Right lobe of liver (tissue), 6 donors: ENCODE results near the gene TSPAN4. TPM values are rescaled to one million over a fixed set of nuclear protein-coding genes. Genes with fewer than 3 reads are reported as not detected.
A peak's percentile ranks its signal among the peaks of the same experiment; 100 is the strongest.

Source experiments
- ATAC-seq, 4 donors: fragments of 200-7000 bp; cut with Tn5 transposase; one replicate each; pipeline ENCODE4 v1.9.1; 2020; ENCODE audit warnings: mild to moderate bottlenecking in 4 of 4, moderate library complexity in 4 of 4
- DNase-seq, 3 donors: peaks; one replicate each; pipeline ENCODE4 v3.0.0-alpha.2; 2020
- H3K27ac ChIP-seq, 3 donors: fragments of 200-600 bp; one replicate each; pipeline ENCODE4 v1.8.0; 2022
- H3K27me3 ChIP-seq, 2 donors: fragments of 200-600 bp; one replicate each; pipeline ENCODE4 v1.8.0; 2022
- H3K36me3 ChIP-seq, 4 donors: fragments of 200-600 bp; sonication (generic) in 1 of 4; one replicate each; pipeline versions ENCODE4 v1.5.1 to v1.8.0; 2017 to 2022; ENCODE audit warnings: control low read depth in 1 of 4
- H3K4me1 ChIP-seq, 4 donors: fragments of 200-600 bp; sonication (generic) in 1 of 4; one replicate each; pipeline versions ENCODE4 v1.5.1 to v1.8.0; 2017 to 2022; ENCODE audit warnings: control low read depth in 1 of 4
- H3K4me3 ChIP-seq, 3 donors: fragments of 200-600 bp; one replicate each; pipeline ENCODE4 v1.8.0; 2022
- H3K9me3 ChIP-seq, 4 donors: fragments of 200-600 bp; sonication (generic) in 1 of 4; one replicate each; pipeline versions ENCODE4 v1.5.1 to v1.8.0; 2017 to 2022; ENCODE audit warnings: control low read depth in 1 of 4
- POLR2A ChIP-seq: fragments of 450-650 bp; IDR thresholded peaks from one replicate; pipeline ENCODE4 v1.6.1; 2017; ENCODE audit warnings: antibody characterized with exemption, mild to moderate bottlenecking
- WGBS: methylation state at CpG from one replicate; pipeline ENCODE4 v1.1.6; 2018; ENCODE audit warnings: low coverage, low lambda C conversion rate; ENCODE audit not compliant: insufficient coverage; ENCODE audit errors: missing lambda C conversion rate; 5-methylcytosine and 5-hydroxymethylcytosine counted together
- intact Hi-C, 2 donors: fragments of 100-400 bp; cut with DNase I; formaldehyde crosslinking; loops; one replicate each; pipeline versions ENCODE4 v1.11.2 to v1.14.1; 2022
- total RNA-seq, 6 experiments: library from RNA; depleted of rRNA in 2 of 6; stranded (reverse); fragments of >200 nt in 2 of 6; fragmentation: NEBNext Ultra II Directional in 3 of 6; extraction: Animal tissue kit (Norgen Biotek cat#: 25700) in 3 of 6; gene quantifications; one replicate each; pipeline versions ENCODE4 v1.1.0 to v1.2.4, GENCODE V29; 2016 to 2023
- TF ChIP-seq, protein P1 (sequence below), 4 donors: fragments of 200-600 bp in 3 of 4; fragments of 450-650 bp in 1 of 4; IDR thresholded peaks; one replicate each; pipeline versions ENCODE4 v1.5.1 to v1.8.0; 2016 to 2022; ENCODE audit warnings: antibody characterized with exemption in 4 of 4, mild to moderate bottlenecking in 2 of 4
- donor health status: DM: no; HTN: yes; CAD: no.
- donor health status: DM: no; HTN: no; CAD: no.
- donor health status: DM: no; HTN: no; CAD: no.
- donor health status: DM: no; HTN: yes; CAD: no.
- donor health status: DM: no; HTN: yes; CAD: no.

The TSPAN4 gene
- total RNA-seq, 6 experiments from 2014 or later: 14.9 to 80.6 (median 30.5) TPM

DNA sequence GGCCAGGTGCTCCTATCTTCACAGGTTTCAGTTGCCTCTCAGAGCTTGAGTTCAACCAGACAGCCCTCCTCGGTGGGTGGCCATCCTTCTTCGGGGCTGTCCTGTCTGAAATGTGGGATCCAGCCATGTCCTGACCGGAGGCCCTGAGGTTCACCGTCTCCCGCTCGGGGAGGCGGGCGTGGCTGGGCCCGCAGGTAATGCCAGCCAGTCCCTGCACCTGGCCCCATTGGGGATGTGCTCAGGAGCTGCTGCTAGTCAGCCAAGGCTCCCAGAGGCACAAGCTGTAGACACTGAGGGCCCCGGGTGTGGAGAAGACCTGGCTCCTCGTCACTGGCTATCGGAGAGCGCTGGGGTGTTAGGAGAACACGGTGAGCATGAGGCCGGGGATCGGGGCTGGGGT is 32.6 kb downstream of the TSPAN4 start:
- no peak for DNase-seq
- no peak overlapping the region for H3K4me3 ChIP-seq
- H3K9me3 ChIP-seq: no peaks in the 10 kb centered on the region
- intact Hi-C loops: no loop called here
- 94% methylated on average over 3 of the region's 16 CpGs for WGBS
- TF ChIP-seq, protein P1, sequence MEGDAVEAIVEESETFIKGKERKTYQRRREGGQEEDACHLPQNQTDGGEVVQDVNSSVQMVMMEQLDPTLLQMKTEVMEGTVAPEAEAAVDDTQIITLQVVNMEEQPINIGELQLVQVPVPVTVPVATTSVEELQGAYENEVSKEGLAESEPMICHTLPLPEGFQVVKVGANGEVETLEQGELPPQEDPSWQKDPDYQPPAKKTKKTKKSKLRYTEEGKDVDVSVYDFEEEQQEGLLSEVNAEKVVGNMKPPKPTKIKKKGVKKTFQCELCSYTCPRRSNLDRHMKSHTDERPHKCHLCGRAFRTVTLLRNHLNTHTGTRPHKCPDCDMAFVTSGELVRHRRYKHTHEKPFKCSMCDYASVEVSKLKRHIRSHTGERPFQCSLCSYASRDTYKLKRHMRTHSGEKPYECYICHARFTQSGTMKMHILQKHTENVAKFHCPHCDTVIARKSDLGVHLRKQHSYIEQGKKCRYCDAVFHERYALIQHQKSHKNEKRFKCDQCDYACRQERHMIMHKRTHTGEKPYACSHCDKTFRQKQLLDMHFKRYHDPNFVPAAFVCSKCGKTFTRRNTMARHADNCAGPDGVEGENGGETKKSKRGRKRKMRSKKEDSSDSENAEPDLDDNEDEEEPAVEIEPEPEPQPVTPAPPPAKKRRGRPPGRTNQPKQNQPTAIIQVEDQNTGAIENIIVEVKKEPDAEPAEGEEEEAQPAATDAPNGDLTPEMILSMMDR (IDR thresholded peaks at IDR 0.05): no peak
- TF ChIP-seq POLR2A: no peak
- H3K36me3 ChIP-seq: no peaks in the 10 kb centered on the region
- ATAC-seq: no peak
- H3K27ac ChIP-seq: no peak overlapping the region
- no peaks in the 10 kb centered on the region for H3K27me3 ChIP-seq
- no peaks in the 10 kb centered on the region for H3K4me1 ChIP-seq

DNA sequence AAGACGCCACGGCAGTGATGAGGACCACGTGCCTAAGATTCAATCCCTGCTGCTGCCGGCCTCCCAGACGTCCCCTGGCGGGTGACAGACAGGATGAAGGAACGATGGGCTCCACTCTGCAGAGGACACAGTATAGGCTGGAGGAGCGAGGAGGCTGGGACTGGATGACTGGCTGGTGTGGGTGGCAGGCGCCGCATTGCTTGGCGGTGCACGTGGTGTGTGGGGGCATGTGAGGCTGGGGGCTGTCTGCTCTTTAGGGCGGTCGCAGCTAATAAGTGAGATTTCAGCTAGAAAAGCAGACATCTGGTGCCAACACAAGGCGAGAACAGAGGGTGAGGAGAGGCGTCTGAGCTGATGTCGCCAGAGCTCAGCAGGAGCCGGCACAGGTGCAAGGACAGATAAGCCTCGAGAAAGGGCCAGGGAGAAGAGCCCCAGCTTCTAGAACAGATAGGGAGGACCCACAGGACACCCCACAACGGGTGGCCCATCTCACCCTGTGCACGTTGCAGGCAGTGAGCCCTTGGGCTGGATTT is 33.2 kb downstream of the TSPAN4 start:
- intact Hi-C loops: no loop called here
- no peak for DNase-seq

DNA sequence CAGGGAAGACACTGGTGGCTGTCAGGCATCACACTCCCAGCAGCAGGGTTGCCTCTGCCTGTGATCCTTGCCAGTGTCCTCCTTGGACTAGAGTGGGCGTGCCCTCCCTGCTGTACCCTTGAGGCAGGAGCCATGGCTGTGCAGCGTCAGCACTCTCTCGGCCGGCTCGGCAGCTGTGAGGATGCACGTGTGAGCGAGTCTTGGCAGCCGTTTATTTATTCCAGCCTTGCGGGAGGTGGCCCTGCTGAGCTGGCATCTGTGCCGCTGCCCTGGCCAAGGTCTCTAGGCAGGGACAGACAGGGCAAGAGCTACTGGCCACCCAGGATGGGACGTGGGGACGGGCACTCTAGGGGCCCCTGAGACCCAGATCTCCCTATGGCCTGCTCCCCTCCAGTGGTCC is 33.9 kb downstream of the TSPAN4 start:
- no peak overlapping the region for H3K27ac ChIP-seq
- ATAC-seq: peak; percentile 67 to 95 (median 84)
- no peaks in the 10 kb centered on the region for H3K4me1 ChIP-seq
- peaks cover 0 to under 1% (median 0%) of the 10 kb centered on the region in 4 donors for H3K36me3 ChIP-seq
- H3K9me3 ChIP-seq: no peaks in the 10 kb centered on the region
- TF ChIP-seq POLR2A: no peak
- TF ChIP-seq, protein P1 (IDR thresholded peaks at IDR 0.05): no peak
- no CpG with 5 or more reads among the region's 12 CpGs for WGBS
- DNase-seq: peak; percentile 66 to 87 (median 84)
- no peak overlapping the region for H3K4me3 ChIP-seq
- intact Hi-C loops: no loop called here
- no peaks in the 10 kb centered on the region for H3K27me3 ChIP-seq

More for the DNA sequence above, 33.2 kb downstream of the TSPAN4 start:
- no peak for ATAC-seq
- no peaks in the 10 kb centered on the region for H3K36me3 ChIP-seq
- no peaks in the 10 kb centered on the region for H3K9me3 ChIP-seq
- TF ChIP-seq POLR2A: no peak
- TF ChIP-seq, protein P1 (IDR thresholded peaks at IDR 0.05): no peak
- H3K4me3 ChIP-seq: no peak overlapping the region
- H3K4me1 ChIP-seq: no peaks in the 10 kb centered on the region
- 90% methylated on average over 12 of the region's 21 CpGs for WGBS
- H3K27me3 ChIP-seq: no peaks in the 10 kb centered on the region
- no peak overlapping the region for H3K27ac ChIP-seq

DNA sequence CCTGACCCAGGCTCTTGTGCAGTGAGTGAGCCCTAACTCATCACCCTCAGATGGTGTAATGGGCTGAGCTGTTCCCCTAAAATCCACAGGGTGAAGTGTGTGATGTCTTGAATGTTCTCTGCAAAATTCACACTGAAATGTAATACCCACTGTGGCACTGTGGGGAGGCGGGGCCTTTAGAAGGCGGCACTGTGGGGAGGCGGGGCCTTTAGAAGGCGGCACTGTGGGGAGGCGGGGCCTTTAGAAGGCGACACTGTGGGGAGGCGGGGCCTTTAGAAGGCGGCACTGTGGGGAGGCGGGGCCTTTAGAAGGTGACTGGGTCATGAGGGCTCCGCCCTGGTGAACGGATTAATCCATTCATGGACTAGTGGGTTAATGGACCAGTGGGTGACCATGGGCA is 34.9 kb downstream of the TSPAN4 start:
- Histone ChIP-seq H3K4me1 (no peaks in the 10 kb centered on the region), H3K27me3 (no peaks in the 10 kb centered on the region), H3K27ac (no peak overlapping the region), H3K4me3 (no peak overlapping the region), H3K9me3 (no peaks in the 10 kb centered on the region), H3K36me3 (peaks cover 0 to 7% (median 0%) of the 10 kb centered on the region in 4 donors)
- peak in 1 of 4 donors; percentile 45 for ATAC-seq
- TF ChIP-seq, protein P1 (IDR thresholded peaks at IDR 0.05): no peak
- TF ChIP-seq POLR2A: no peak
- intact Hi-C loops: no loop called here
- peak in 1 of 3 donors; percentile 65 for DNase-seq
- 86% methylated on average over 7 of the region's 11 CpGs for WGBS
